Colonic mucosa (tissue), 4 donors: Measurements from ENCODE around the gene PNPLA2. TPM values are rescaled to one million over a fixed set of nuclear protein-coding genes. Genes with fewer than 3 reads are reported as not detected.

ENCODE experiments used
- DNase-seq: peaks from one replicate; pipeline ENCODE4 v3.0.0-alpha.2; 2020
- H3K27ac ChIP-seq: fragments of 200-600 bp; one replicate; pipeline ENCODE4 v1.8.0; 2021
- H3K27me3 ChIP-seq: fragments of 200-600 bp; one replicate; pipeline ENCODE4 v1.8.0; 2021
- H3K36me3 ChIP-seq: fragments of 200-600 bp; one replicate; pipeline ENCODE4 v1.8.0; 2021
- H3K4me1 ChIP-seq: fragments of 200-600 bp; one replicate; pipeline ENCODE4 v1.8.0; 2021; ENCODE audit warnings: mild to moderate bottlenecking
- H3K4me3 ChIP-seq: fragments of 200-600 bp; one replicate; pipeline ENCODE4 v1.8.0; 2021
- H3K9ac ChIP-seq, 2 donors: one replicate each; pipeline ENCODE4 v1.7.0; 2013; ENCODE audit warnings: control low read depth in 2 of 2, low read depth in 2 of 2, low read length in 2 of 2
- H3K9me3 ChIP-seq: fragments of 200-600 bp; one replicate; pipeline ENCODE4 v1.8.0; 2021
- CTCF ChIP-seq: fragments of 200-600 bp; IDR thresholded peaks from one replicate; pipeline ENCODE4 v1.8.0; 2022; ENCODE audit warnings: antibody characterized with exemption, mild to moderate bottlenecking
- intact Hi-C: fragments of 100-400 bp; cut with DNase I; formaldehyde crosslinking; loops from one replicate; pipeline ENCODE4 v1.14.1; 2022
- total RNA-seq, 2 donors: library from RNA; stranded (reverse); fragmentation: NEBNext Ultra II Directional in 1 of 2; extraction: Animal tissue kit (Norgen Biotek cat#: 25700) in 1 of 2; gene quantifications; one replicate each; pipeline ENCODE4 v1.2.1, GENCODE V29; 2021
- donor health status: healthy.
- donor health status: DM: no; HTN: no; CAD: no.
- donor health status: DM: no; HTN: no; CAD: no.

Gene PNPLA2
- total RNA-seq, 2 donors from 2014 or later: 139 to 155 TPM

- peaks cover 26% of the 10 kb centered on the region for H3K27me3 ChIP-seq
- no peak overlapping the region for H3K27ac ChIP-seq
- TF ChIP-seq CTCF: no peak
- no peaks in the 10 kb centered on the region for H3K36me3 ChIP-seq
- no peaks in the 10 kb centered on the region for H3K9me3 ChIP-seq
- DNase-seq: no peak
- no peak overlapping the region for H3K9ac ChIP-seq
- no peak overlapping the region for H3K4me3 ChIP-seq
- intact Hi-C loops: loop anchor here (5.0 kb wide), 1 partner anchor 204 kb away; no protein-coding TSS in a partner anchor
- peaks cover 12% of the 10 kb centered on the region for H3K4me1 ChIP-seq
Measured at GRCh38 chr11:847876-848275, 29.2 kb downstream of the PNPLA2 start.

- H3K27me3 ChIP-seq: peaks cover 26% of the 10 kb centered on the region
- intact Hi-C loops: loop anchor here (5.0 kb wide), 1 partner anchor 204 kb away; no protein-coding TSS in a partner anchor
- peaks cover 6% of the 10 kb centered on the region for H3K4me1 ChIP-seq
- H3K4me3 ChIP-seq: no peak overlapping the region
- H3K9ac ChIP-seq: peak overlapping the region in 1 of 2 donors; percentile 12
- no peaks in the 10 kb centered on the region for H3K9me3 ChIP-seq
- H3K27ac ChIP-seq: no peak overlapping the region
- no peak for DNase-seq
- H3K36me3 ChIP-seq: no peaks in the 10 kb centered on the region
- peak; percentile 97 for TF ChIP-seq CTCF
Measured at GRCh38 chr11:848380-848931, 29.7 kb downstream of the PNPLA2 start.

GRCh38 chr11:849104-849824, 30.6 kb downstream of the PNPLA2 start:
- intact Hi-C loops: loop anchor here (5.0 kb wide), 1 partner anchor 203 kb away; no protein-coding TSS in a partner anchor
- Histone ChIP-seq H3K4me3 (peak overlapping the region; percentile 30), H3K36me3 (no peaks in the 10 kb centered on the region), H3K9me3 (no peaks in the 10 kb centered on the region), H3K27me3 (peaks cover 26% of the 10 kb centered on the region), H3K27ac (no peak overlapping the region), H3K9ac (no peak overlapping the region), H3K4me1 (peaks cover 6% of the 10 kb centered on the region)
- TF ChIP-seq CTCF: no peak
- DNase-seq: no peak

GRCh38 chr11:849951-850774, 31.4 kb downstream of the PNPLA2 start:
- peaks cover 3% of the 10 kb centered on the region for H3K4me1 ChIP-seq
- no peak overlapping the region for H3K4me3 ChIP-seq
- intact Hi-C loops: loop anchor here (5.0 kb wide), 1 partner anchor 202 kb away; no protein-coding TSS in a partner anchor
- H3K36me3 ChIP-seq: no peaks in the 10 kb centered on the region
- H3K27me3 ChIP-seq: peaks cover 26% of the 10 kb centered on the region
- DNase-seq: no peak
- H3K9ac ChIP-seq: no peak overlapping the region
- H3K9me3 ChIP-seq: no peaks in the 10 kb centered on the region
- no peak for TF ChIP-seq CTCF
- H3K27ac ChIP-seq: no peak overlapping the region
